Measurements from ENCODE around the gene OR6J1.
A peak's percentile ranks its signal among the peaks of the same experiment; 100 is the strongest.

The OR6J1 gene

GRCh38 chr14:22597771-22598098 lies 46.4 kb downstream of the OR6J1 start:
- H3K27ac ChIP-seq (ENCODE audit: low read length, poor library complexity, severe bottlenecking) = no peak overlapping the region
- no peak for DNase-seq
- peaks cover 0 to 12% of the 10 kb centered on the region in 2 experiments for H3K27me3 ChIP-seq (ENCODE audit: control insufficient read depth in 1 of 2, insufficient read depth in 1 of 2, low read length in 2 of 2)
- H3K4me1 ChIP-seq (ENCODE audit: control insufficient read depth, insufficient read depth, low read depth, low read length) = peaks cover 4% of the 10 kb centered on the region
- H3K18ac ChIP-seq (ENCODE audit: low read depth in 1 of 2, low read length in 2 of 2) = peak overlapping the region; percentile 26 to 69
- no peaks in the 10 kb centered on the region for H3K9me3 ChIP-seq (ENCODE audit: control insufficient read depth, low read length)
- peak overlapping the region; percentile 75 for H2AFZ ChIP-seq (ENCODE audit: low read depth, low read length)
- H3K36me3 ChIP-seq (ENCODE audit: control insufficient read depth in 1 of 2, insufficient read depth in 2 of 2, low read depth in 1 of 2, low read length in 2 of 2) = peaks cover 12 to 21% of the 10 kb centered on the region in 2 experiments
- H3K4me2 ChIP-seq (ENCODE audit: low read length, poor library complexity, severe bottlenecking) = peak overlapping the region; percentile 58
- no peak overlapping the region for H2AK5ac ChIP-seq (ENCODE audit: low read length, severe bottlenecking)
- H3K4ac ChIP-seq (ENCODE audit: low read depth in 1 of 2, low read length in 2 of 2) = peak overlapping the region; percentile 15 to 60
- H3K9ac ChIP-seq (ENCODE audit: low read length) = peak overlapping the region; percentile 97
- peak overlapping the region in 1 of 2 experiments; percentile 29 for H2BK12ac ChIP-seq (ENCODE audit: low read length in 2 of 2)
- H2BK120ac ChIP-seq (ENCODE audit: low read depth, low read length) = no peak overlapping the region
- no peak overlapping the region for H4K91ac ChIP-seq (ENCODE audit: low read length)
- peak overlapping the region; percentile 75 to 100 for H3K4me3 ChIP-seq (ENCODE audit: insufficient read depth in 1 of 2, low read depth in 1 of 2, low read length in 2 of 2)
- H2BK15ac ChIP-seq (ENCODE audit: low read depth, poor library complexity, severe bottlenecking) = no peak overlapping the region
- H3K23ac ChIP-seq (ENCODE audit: low read length in 2 of 2) = no peak overlapping the region
- no peak overlapping the region for H3K14ac ChIP-seq (ENCODE audit: low read length in 2 of 2)
- peak overlapping the region; percentile 16 for H4K8ac ChIP-seq (ENCODE audit: low read length)
- peaks cover 23% of the 10 kb centered on the region for H3K79me1 ChIP-seq (replicated peaks; ENCODE audit: low read length, poor library complexity, severe bottlenecking)
- no peak overlapping the region for H2BK5ac ChIP-seq (ENCODE audit: low read depth, low read length, poor library complexity, severe bottlenecking)
- 21% methylated on average over 9 of the region's 9 CpGs for WGBS

- H2BK5ac ChIP-seq (ENCODE audit: low read depth, low read length, poor library complexity, severe bottlenecking) = no peak overlapping the region
- H3K23ac ChIP-seq (ENCODE audit: low read length in 2 of 2) = no peak overlapping the region
- no peak overlapping the region for H3K18ac ChIP-seq (ENCODE audit: low read depth in 1 of 2, low read length in 2 of 2)
- no peak overlapping the region for H2AFZ ChIP-seq (ENCODE audit: low read depth, low read length)
- WGBS = 93% methylated on average over 6 of the region's 6 CpGs
- no peak overlapping the region for H4K91ac ChIP-seq (ENCODE audit: low read length)
- no peak overlapping the region for H3K27ac ChIP-seq (ENCODE audit: low read length, poor library complexity, severe bottlenecking)
- no peak overlapping the region for H2BK15ac ChIP-seq (ENCODE audit: low read depth, poor library complexity, severe bottlenecking)
- no peak overlapping the region for H4K8ac ChIP-seq (ENCODE audit: low read length)
- peak overlapping the region; percentile 97 for H3K9ac ChIP-seq (ENCODE audit: low read length)
- no peak overlapping the region for H2AK5ac ChIP-seq (ENCODE audit: low read length, severe bottlenecking)
- no peak overlapping the region for H3K14ac ChIP-seq (ENCODE audit: low read length in 2 of 2)
- H3K4me1 ChIP-seq (ENCODE audit: control insufficient read depth, insufficient read depth, low read depth, low read length) = peaks cover 2% of the 10 kb centered on the region
- H2BK120ac ChIP-seq (ENCODE audit: low read depth, low read length) = no peak overlapping the region
- peaks cover 0 to 15% of the 10 kb centered on the region in 2 experiments for H3K27me3 ChIP-seq (ENCODE audit: control insufficient read depth in 1 of 2, insufficient read depth in 1 of 2, low read length in 2 of 2)
- H3K4ac ChIP-seq (ENCODE audit: low read depth in 1 of 2, low read length in 2 of 2) = no peak overlapping the region
- peak overlapping the region in 1 of 2 experiments; percentile 4 for H2BK12ac ChIP-seq (ENCODE audit: low read length in 2 of 2)
- H3K36me3 ChIP-seq (ENCODE audit: control insufficient read depth in 1 of 2, insufficient read depth in 2 of 2, low read depth in 1 of 2, low read length in 2 of 2) = peaks cover 9 to 17% of the 10 kb centered on the region in 2 experiments
- H3K9me3 ChIP-seq (ENCODE audit: control insufficient read depth, low read length) = no peaks in the 10 kb centered on the region
- DNase-seq = no peak
- H3K4me3 ChIP-seq (ENCODE audit: insufficient read depth in 1 of 2, low read depth in 1 of 2, low read length in 2 of 2) = peak overlapping the region in 1 of 2 experiments; percentile 100
- peaks cover 21% of the 10 kb centered on the region for H3K79me1 ChIP-seq (replicated peaks; ENCODE audit: low read length, poor library complexity, severe bottlenecking)
- no peak overlapping the region for H3K4me2 ChIP-seq (ENCODE audit: low read length, poor library complexity, severe bottlenecking)
Observed at GRCh38 chr14:22597265-22597664, 46.9 kb downstream of the OR6J1 start.

- no peak overlapping the region for H2BK12ac ChIP-seq (ENCODE audit: low read length in 2 of 2)
- no peak overlapping the region for H2AFZ ChIP-seq (ENCODE audit: low read depth, low read length)
- no peak overlapping the region for H3K23ac ChIP-seq (ENCODE audit: low read length in 2 of 2)
- H2BK15ac ChIP-seq (ENCODE audit: low read depth, poor library complexity, severe bottlenecking) = no peak overlapping the region
- H3K4me1 ChIP-seq (ENCODE audit: control insufficient read depth, insufficient read depth, low read depth, low read length) = peaks cover 2% of the 10 kb centered on the region
- peaks cover 14% of the 10 kb centered on the region for H3K79me1 ChIP-seq (replicated peaks; ENCODE audit: low read length, poor library complexity, severe bottlenecking)
- no peak overlapping the region for H3K18ac ChIP-seq (ENCODE audit: low read depth in 1 of 2, low read length in 2 of 2)
- H4K91ac ChIP-seq (ENCODE audit: low read length) = no peak overlapping the region
- WGBS = 91% methylated on average over 3 of the region's 3 CpGs
- H3K14ac ChIP-seq (ENCODE audit: low read length in 2 of 2) = no peak overlapping the region
- no peak overlapping the region for H2BK5ac ChIP-seq (ENCODE audit: low read depth, low read length, poor library complexity, severe bottlenecking)
- H3K36me3 ChIP-seq (ENCODE audit: control insufficient read depth in 1 of 2, insufficient read depth in 2 of 2, low read depth in 1 of 2, low read length in 2 of 2) = peaks cover under 1 to 9% of the 10 kb centered on the region in 2 experiments
- H3K9ac ChIP-seq (ENCODE audit: low read length) = no peak overlapping the region
- no peaks in the 10 kb centered on the region for H3K9me3 ChIP-seq (ENCODE audit: control insufficient read depth, low read length)
- peaks cover 0 to 18% of the 10 kb centered on the region in 2 experiments for H3K27me3 ChIP-seq (ENCODE audit: control insufficient read depth in 1 of 2, insufficient read depth in 1 of 2, low read length in 2 of 2)
- H3K4ac ChIP-seq (ENCODE audit: low read depth in 1 of 2, low read length in 2 of 2) = no peak overlapping the region
- H3K27ac ChIP-seq (ENCODE audit: low read length, poor library complexity, severe bottlenecking) = no peak overlapping the region
- H2AK5ac ChIP-seq (ENCODE audit: low read length, severe bottlenecking) = no peak overlapping the region
- no peak overlapping the region for H3K4me3 ChIP-seq (ENCODE audit: insufficient read depth in 1 of 2, low read depth in 1 of 2, low read length in 2 of 2)
- no peak overlapping the region for H4K8ac ChIP-seq (ENCODE audit: low read length)
- H2BK120ac ChIP-seq (ENCODE audit: low read depth, low read length) = no peak overlapping the region
- no peak for DNase-seq
- no peak overlapping the region for H3K4me2 ChIP-seq (ENCODE audit: low read length, poor library complexity, severe bottlenecking)
Observed at GRCh38 chr14:22596354-22596879, 47.7 kb downstream of the OR6J1 start.

GRCh38 chr14:22594156-22594716 lies 49.9 kb downstream of the OR6J1 start:
- Histone ChIP-seq H3K9me3 (ENCODE audit: control insufficient read depth, low read length) (no peaks in the 10 kb centered on the region), H4K8ac (ENCODE audit: low read length) (no peak overlapping the region), H3K36me3 (ENCODE audit: control insufficient read depth in 1 of 2, insufficient read depth in 2 of 2, low read depth in 1 of 2, low read length in 2 of 2) (no peaks in the 10 kb centered on the region), H2BK15ac (ENCODE audit: low read depth, poor library complexity, severe bottlenecking) (no peak overlapping the region), H2BK5ac (ENCODE audit: low read depth, low read length, poor library complexity, severe bottlenecking) (no peak overlapping the region), H2BK120ac (ENCODE audit: low read depth, low read length) (no peak overlapping the region), H2BK12ac (ENCODE audit: low read length in 2 of 2) (no peak overlapping the region), H2AK5ac (ENCODE audit: low read length, severe bottlenecking) (no peak overlapping the region), H4K91ac (ENCODE audit: low read length) (no peak overlapping the region), H3K18ac (ENCODE audit: low read depth in 1 of 2, low read length in 2 of 2) (peak overlapping the region in 1 of 2 experiments; percentile 2), H3K4me3 (ENCODE audit: insufficient read depth in 1 of 2, low read depth in 1 of 2, low read length in 2 of 2) (no peak overlapping the region), H3K4ac (ENCODE audit: low read depth in 1 of 2, low read length in 2 of 2) (no peak overlapping the region), H3K14ac (ENCODE audit: low read length in 2 of 2) (peak overlapping the region in 1 of 2 experiments; percentile 12), H3K27ac (ENCODE audit: low read length, poor library complexity, severe bottlenecking) (no peak overlapping the region), H3K23ac (ENCODE audit: low read length in 2 of 2) (no peak overlapping the region), H3K79me1 (replicated peaks; ENCODE audit: low read length, poor library complexity, severe bottlenecking) (peaks cover under 1% of the 10 kb centered on the region), H2AFZ (ENCODE audit: low read depth, low read length) (no peak overlapping the region), H3K4me2 (ENCODE audit: low read length, poor library complexity, severe bottlenecking) (no peak overlapping the region), H3K27me3 (ENCODE audit: control insufficient read depth in 1 of 2, insufficient read depth in 1 of 2, low read length in 2 of 2) (peaks cover 0 to 18% of the 10 kb centered on the region in 2 experiments), H3K9ac (ENCODE audit: low read length) (no peak overlapping the region), H3K4me1 (ENCODE audit: control insufficient read depth, insufficient read depth, low read depth, low read length) (peaks cover 2% of the 10 kb centered on the region)
- 23% methylated on average over 3 of the region's 4 CpGs for WGBS
- DNase-seq = peak; percentile 81
